Activated T-cell treated with anti-CD3 and anti-CD28 coated beads, Interleukin-2, amount 50 U/mL, for 72 hours (primary cell): ENCODE data around the gene SLC11A2. TPM values are rescaled to one million over a fixed set of nuclear protein-coding genes. Genes with fewer than 3 reads are reported as not detected.

Source experiments
- ATAC-seq, 2 donors: fragments of 150-1000 bp; cut with Tn5 transposase; replicated peaks in 1 of 2; 2 replicates each; pipeline ENCODE4 v1.10.0; 2021; ENCODE audit warnings: moderate library complexity in 2 of 2, mild to moderate bottlenecking in 1 of 2
- DNase-seq, 2 donors: peaks; one replicate each; pipeline ENCODE4 v3.0.0; 2021 to 2022; ENCODE audit warnings: mixed read lengths in 1 of 2
- H3K27ac Mint-ChIP-seq: one replicate; pipeline ENCODE4 v1.8.0; 2022; ENCODE audit warnings: mild to moderate bottlenecking, moderate library complexity, mixed read lengths
- H3K27me3 Mint-ChIP-seq: one replicate; pipeline ENCODE4 v1.8.0; 2022; ENCODE audit warnings: low read depth, mixed read lengths
- H3K36me3 Mint-ChIP-seq, 2 donors: one replicate each; pipeline ENCODE4 v1.8.0; 2022; ENCODE audit warnings: mixed read lengths in 2 of 2, mild to moderate bottlenecking in 1 of 2; ENCODE audit not compliant: insufficient read depth in 2 of 2
- H3K4me1 Mint-ChIP-seq: one replicate; pipeline ENCODE4 v1.8.0; 2022; ENCODE audit warnings: low read depth, mixed read lengths
- H3K4me3 Mint-ChIP-seq, 2 donors: one replicate each; pipeline ENCODE4 v1.8.0; 2022; ENCODE audit warnings: mild to moderate bottlenecking in 2 of 2, mixed read lengths in 2 of 2, moderate library complexity in 2 of 2
- H3K9me3 Mint-ChIP-seq, 2 donors: one replicate each; pipeline ENCODE4 v1.8.0; 2022; ENCODE audit warnings: mixed read lengths in 2 of 2
- total RNA-seq, 2 donors: library from RNA; stranded (reverse); gene quantifications; one replicate each; pipeline ENCODE4 v1.2.3, GENCODE V29; 2022

Gene SLC11A2
- total RNA-seq, 2 donors from 2014 or later, result 44.8 to 54.5 TPM

GRCh38 chr12:51048661-51049251 lies 22.6 kb upstream of the SLC11A2 start:
- Mint-ChIP-seq H3K27me3 (no peaks in the 10 kb centered on the region), H3K4me3 (peak overlapping the region; percentile 96 to 99), H3K9me3 (no peaks in the 10 kb centered on the region), H3K27ac (peak overlapping the region; percentile 94), H3K36me3 (peaks cover 11% of the 10 kb centered on the region in 2 donors), H3K4me1 (peaks cover 51% of the 10 kb centered on the region)
- peak in 1 of 2 donors; percentile 21 for DNase-seq
- ATAC-seq, result no peak

- H3K36me3 Mint-ChIP-seq, result peaks cover 10 to 11% of the 10 kb centered on the region in 2 donors
- peak within 1 kb of the TSS; percentile 94 for H3K27ac Mint-ChIP-seq
- peak; percentile 89 to 93 for DNase-seq
- peaks cover 51% of the 10 kb centered on the region for H3K4me1 Mint-ChIP-seq
- ATAC-seq, result peak; percentile 96 to 97
- H3K4me3 Mint-ChIP-seq, result peak within 1 kb of the TSS; percentile 96 to 99
- no peaks in the 10 kb centered on the region for H3K9me3 Mint-ChIP-seq
- H3K27me3 Mint-ChIP-seq, result no peaks in the 10 kb centered on the region
Observed at GRCh38 chr12:51047655-51048540, 21.7 kb upstream of the SLC11A2 start, which contains the start of gene LETMD1. TSS of gene LETMD1 (plus strand) at chr12:51048327. CDS start at chr12:51048357, 30 bp downstream.

GRCh38 chr12:51036279-51036678 lies 10.1 kb upstream of the SLC11A2 start:
- H3K36me3 Mint-ChIP-seq, result no peaks in the 10 kb centered on the region

GRCh38 chr12:51033457-51034089 lies 7.4 kb upstream of the SLC11A2 start:
- H3K9me3 Mint-ChIP-seq, result no peaks in the 10 kb centered on the region
- no peaks in the 10 kb centered on the region for H3K27me3 Mint-ChIP-seq
- H3K4me3 Mint-ChIP-seq, result no peak overlapping the region
- ATAC-seq, result peak; percentile 61 to 70
- DNase-seq, result no peak
- no peaks in the 10 kb centered on the region for H3K36me3 Mint-ChIP-seq
- H3K27ac Mint-ChIP-seq, result no peak overlapping the region
- H3K4me1 Mint-ChIP-seq, result peaks cover 13% of the 10 kb centered on the region

More at GRCh38 chr12:51036279-51036678, 10.1 kb upstream of the SLC11A2 start:
- Mint-ChIP-seq H3K4me1 (peaks cover 13% of the 10 kb centered on the region), H3K27ac (no peak overlapping the region), H3K4me3 (no peak overlapping the region), H3K9me3 (no peaks in the 10 kb centered on the region), H3K27me3 (no peaks in the 10 kb centered on the region)
- ATAC-seq, result no peak
- DNase-seq, result no peak

- Mint-ChIP-seq H3K27me3 (no peaks in the 10 kb centered on the region), H3K36me3 (no peaks in the 10 kb centered on the region), H3K4me3 (no peak overlapping the region), H3K27ac (no peak overlapping the region), H3K4me1 (peaks cover 11% of the 10 kb centered on the region), H3K9me3 (no peaks in the 10 kb centered on the region)
- DNase-seq, result no peak
- ATAC-seq, result no peak
Observed at GRCh38 chr12:51033048-51033447, 6.9 kb upstream of the SLC11A2 start.

GRCh38 chr12:51028813-51029150 lies 2.6 kb upstream of the SLC11A2 start:
- no peaks in the 10 kb centered on the region for H3K9me3 Mint-ChIP-seq
- H3K36me3 Mint-ChIP-seq, result peaks cover 0 to 2% of the 10 kb centered on the region in 2 donors
- no peak for DNase-seq
- no peaks in the 10 kb centered on the region for H3K27me3 Mint-ChIP-seq
- peaks cover 37% of the 10 kb centered on the region for H3K4me1 Mint-ChIP-seq
- no peak for ATAC-seq
- no peak overlapping the region for H3K27ac Mint-ChIP-seq
- no peak overlapping the region for H3K4me3 Mint-ChIP-seq

GRCh38 chr12:51028126-51028812 lies 2.1 kb upstream of the SLC11A2 start:
- H3K9me3 Mint-ChIP-seq, result no peaks in the 10 kb centered on the region
- H3K36me3 Mint-ChIP-seq, result peaks cover 0 to 2% of the 10 kb centered on the region in 2 donors
- H3K27me3 Mint-ChIP-seq, result no peaks in the 10 kb centered on the region
- peak in 1 of 2 donors; percentile 32 for DNase-seq
- H3K27ac Mint-ChIP-seq, result no peak overlapping the region
- peak overlapping the region in 1 of 2 donors; percentile 22 for H3K4me3 Mint-ChIP-seq
- no peak for ATAC-seq
- peaks cover 32% of the 10 kb centered on the region for H3K4me1 Mint-ChIP-seq

- no peaks in the 10 kb centered on the region for H3K27me3 Mint-ChIP-seq
- ATAC-seq, result no peak
- H3K9me3 Mint-ChIP-seq, result no peaks in the 10 kb centered on the region
- no peak for DNase-seq
- H3K4me3 Mint-ChIP-seq, result peak overlapping the region; percentile 22 to 99
- peaks cover 36% of the 10 kb centered on the region for H3K4me1 Mint-ChIP-seq
- peaks cover 0 to 2% of the 10 kb centered on the region in 2 donors for H3K36me3 Mint-ChIP-seq
- H3K27ac Mint-ChIP-seq, result no peak overlapping the region
Observed at GRCh38 chr12:51027342-51027835, 1.2 kb upstream of the SLC11A2 start.

GRCh38 chr12:51025338-51025835 lies 797 bp downstream of the SLC11A2 start:
- Mint-ChIP-seq H3K9me3 (no peaks in the 10 kb centered on the region), H3K27me3 (no peaks in the 10 kb centered on the region), H3K27ac (peak overlapping the region; percentile 100), H3K36me3 (peaks cover 0 to 2% of the 10 kb centered on the region in 2 donors), H3K4me3 (peak overlapping the region; percentile 99 to 100), H3K4me1 (peaks cover 56% of the 10 kb centered on the region)
- DNase-seq (no peak), ATAC-seq (no peak)

- Mint-ChIP-seq H3K36me3 (peaks cover 0 to 2% of the 10 kb centered on the region in 2 donors), H3K27ac (peak overlapping the region; percentile 100), H3K27me3 (no peaks in the 10 kb centered on the region), H3K9me3 (no peaks in the 10 kb centered on the region), H3K4me3 (peak overlapping the region; percentile 99 to 100), H3K4me1 (peaks cover 69% of the 10 kb centered on the region)
- no peak for DNase-seq
- no peak for ATAC-seq
Observed at GRCh38 chr12:51023625-51024382, 2.4 kb downstream of the SLC11A2 start.

GRCh38 chr12:51021694-51022093 lies 4.5 kb downstream of the SLC11A2 start:
- Mint-ChIP-seq H3K4me3 (peak overlapping the region; percentile 75 to 80), H3K4me1 (peaks cover 64% of the 10 kb centered on the region)
- ATAC-seq, result no peak

More at GRCh38 chr12:51021694-51022093, 4.5 kb downstream of the SLC11A2 start:
- peak overlapping the region; percentile 86 for H3K27ac Mint-ChIP-seq
- no peaks in the 10 kb centered on the region for H3K9me3 Mint-ChIP-seq
- no peaks in the 10 kb centered on the region for H3K27me3 Mint-ChIP-seq
- H3K36me3 Mint-ChIP-seq, result peaks cover 0 to 2% of the 10 kb centered on the region in 2 donors
- DNase-seq, result no peak
